Spinal cord (tissue), 10 donors: Measurements from ENCODE around the gene PAK1IP1. TPM values are rescaled to one million over a fixed set of nuclear protein-coding genes. Genes with fewer than 3 reads are reported as not detected.
"Not testable (repeated sequence)": the region's sequence is repeated elsewhere in the genome, so short reads cannot be mapped to it uniquely, and the experiment has no call there.

ENCODE experiments used
- DNase-seq, 6 donors: peaks; one replicate each; pipeline versions ENCODE4 v3.0.0 to v3.0.0-alpha.2; 2013 to 2015; ENCODE audit warnings: low spot score in 6 of 6, low read depth in 4 of 6
- H3K27ac ChIP-seq: one replicate; pipeline ENCODE4 v1.5.1; 2013; ENCODE audit warnings: low read depth, low read length, control low read depth
- H3K27me3 ChIP-seq: one replicate; pipeline ENCODE4 v1.6.1; 2013; ENCODE audit warnings: low read length; ENCODE audit not compliant: control insufficient read depth, insufficient read depth
- H3K36me3 ChIP-seq: one replicate; pipeline ENCODE4 v1.6.1; 2013; ENCODE audit warnings: low read length; ENCODE audit not compliant: control insufficient read depth, insufficient read depth
- H3K4me1 ChIP-seq: one replicate; pipeline ENCODE4 v1.6.1; 2013; ENCODE audit warnings: low read length; ENCODE audit not compliant: control insufficient read depth, insufficient read depth
- H3K4me3 ChIP-seq: one replicate; pipeline ENCODE4 v1.5.1; 2013; ENCODE audit warnings: low read depth, low read length, control low read depth
- H3K9me3 ChIP-seq: one replicate; pipeline ENCODE4 v1.6.1; 2013; ENCODE audit warnings: low read length; ENCODE audit not compliant: control insufficient read depth, insufficient read depth
- WGBS: methylation state at CpG from one replicate; pipeline ENCODE4 v1.1.5; 2013; ENCODE audit warnings: missing lambda C conversion rate; ENCODE audit not compliant: insufficient coverage; 5-methylcytosine and 5-hydroxymethylcytosine counted together
- long read RNA-seq, 4 donors: transcript quantifications; one replicate each; lab custom pipeline, GENCODE V29; 2026
- polyA plus RNA-seq, 2 donors: library from polyadenylated mRNA; unstranded; fragments of 120-200 nt; gene quantifications; one replicate each; pipeline ENCODE4 v1.2.1, GENCODE V29; 2013; ENCODE audit not compliant: insufficient read length in 2 of 2
- total RNA-seq, 2 donors: library from RNA; depleted of rRNA in 1 of 2; stranded (reverse); fragments of 120-200 nt in 1 of 2; fragments of >200 nt in 1 of 2; gene quantifications; one replicate each; pipeline versions ENCODE4 v1.2.3 to v1.2.4, GENCODE V29; 2013 to 2014
- donor health status: healthy.

Gene PAK1IP1
- total RNA-seq (10 to 100 TPM; 21.1 to 23.4 TPM), polyA plus RNA-seq (10 to 100 TPM; 19.9 to 20.6 TPM)
- long read RNA-seq, donor 1, transcript PAK1IP1-201 (10 exons, 1,800 nt): major isoform, 12 of 12 reads
- long read RNA-seq, donor 1, partial matches to known transcripts: 0 of 12 reads
- long read RNA-seq, donor 1, other reads (novel, unspliced or antisense): 0 of 12 reads
- long read RNA-seq, donor 2, partial matches to known transcripts: 0 of 2 reads
- long read RNA-seq, donor 2, other reads (novel, unspliced or antisense): 0 of 2 reads
- long read RNA-seq, donor 3, transcript PAK1IP1-201 (10 exons, 1,800 nt): major isoform, 11 of 11 reads
- long read RNA-seq, donor 3, partial matches to known transcripts: 0 of 11 reads
- long read RNA-seq, donor 3, other reads (novel, unspliced or antisense): 0 of 11 reads
- long read RNA-seq, donor 4, transcript PAK1IP1-201 (10 exons, 1,800 nt): major isoform, 10 of 10 reads
- long read RNA-seq, donor 4, partial matches to known transcripts: 0 of 10 reads
- long read RNA-seq, donor 4, other reads (novel, unspliced or antisense): 0 of 10 reads

DNA sequence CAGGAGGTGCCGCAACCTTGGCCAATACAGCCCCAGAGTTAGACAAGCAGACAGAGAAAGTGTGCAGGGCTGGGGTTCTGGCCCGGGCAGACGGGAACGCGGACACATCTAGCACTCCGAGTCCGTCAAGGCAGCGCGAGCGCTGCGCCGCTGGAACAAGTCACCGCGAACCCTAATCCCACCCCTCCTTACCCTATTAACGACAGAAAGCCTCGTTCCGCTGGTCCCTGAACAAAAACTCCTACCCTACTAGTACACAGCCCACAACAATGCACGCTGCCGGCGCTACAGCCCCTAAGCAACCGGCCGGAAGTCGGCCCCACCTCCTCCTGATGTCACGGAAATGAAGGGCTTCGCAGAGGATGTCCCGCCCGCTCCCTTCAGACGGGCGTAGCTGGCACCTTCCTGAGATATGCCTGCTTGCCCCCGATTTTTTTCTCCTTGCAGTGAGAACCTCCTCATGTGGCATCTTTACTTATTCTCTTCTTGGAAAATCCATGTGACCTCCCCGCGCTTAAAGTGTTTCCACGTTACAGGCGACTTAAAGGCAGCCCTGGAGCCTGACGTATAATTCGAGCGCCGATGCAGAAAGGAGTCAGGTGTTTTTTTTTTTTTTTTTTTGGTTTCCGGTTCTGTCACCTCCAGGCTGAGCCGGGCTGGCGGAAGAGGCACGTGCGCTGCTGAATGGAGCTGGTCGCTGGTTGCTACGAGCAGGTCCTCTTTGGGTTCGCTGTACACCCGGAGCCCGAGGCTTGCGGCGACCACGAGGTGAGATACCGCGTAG is at the start of gene PAK1IP1, which contains the start of gene C6orf52:
PAK1IP1 (plus strand) TSS at position 671 of the 784 bp plus-strand sequence; CDS start at position 685, 14 bp downstream.
C6orf52 (minus strand) TSS at position 315 of the 784 bp plus-strand sequence. CDS start 7,066 bp downstream, outside the sequence.
- WGBS: 0% methylated on average over 51 of the region's 53 CpGs
- H3K4me1 ChIP-seq: peaks cover 11% of the 10 kb centered on the region
- DNase-seq: peak; percentile 85 to 99 (median 96)

GRCh38 chr6:10655508-10656055 is 39.2 kb upstream of the PAK1IP1 start:
- Histone ChIP-seq H3K9me3 (no peaks in the 10 kb centered on the region), H3K27ac (no peak overlapping the region), H3K36me3 (no peaks in the 10 kb centered on the region), H3K27me3 (no peaks in the 10 kb centered on the region), H3K4me3 (no peak overlapping the region), H3K4me1 (no peaks in the 10 kb centered on the region)
- WGBS: 87% methylated on average over 9 of the region's 12 CpGs
- DNase-seq: no peak

More for the DNA sequence above, at the start of gene PAK1IP1, which contains the start of gene C6orf52:
- H3K27ac ChIP-seq: peak within 1 kb of the TSS; percentile 91
- H3K36me3 ChIP-seq: peaks cover 16% of the 10 kb centered on the region
- no peaks in the 10 kb centered on the region for H3K9me3 ChIP-seq
- peak within 1 kb of the TSS; percentile 73 for H3K4me3 ChIP-seq
- H3K27me3 ChIP-seq: no peaks in the 10 kb centered on the region

DNA sequence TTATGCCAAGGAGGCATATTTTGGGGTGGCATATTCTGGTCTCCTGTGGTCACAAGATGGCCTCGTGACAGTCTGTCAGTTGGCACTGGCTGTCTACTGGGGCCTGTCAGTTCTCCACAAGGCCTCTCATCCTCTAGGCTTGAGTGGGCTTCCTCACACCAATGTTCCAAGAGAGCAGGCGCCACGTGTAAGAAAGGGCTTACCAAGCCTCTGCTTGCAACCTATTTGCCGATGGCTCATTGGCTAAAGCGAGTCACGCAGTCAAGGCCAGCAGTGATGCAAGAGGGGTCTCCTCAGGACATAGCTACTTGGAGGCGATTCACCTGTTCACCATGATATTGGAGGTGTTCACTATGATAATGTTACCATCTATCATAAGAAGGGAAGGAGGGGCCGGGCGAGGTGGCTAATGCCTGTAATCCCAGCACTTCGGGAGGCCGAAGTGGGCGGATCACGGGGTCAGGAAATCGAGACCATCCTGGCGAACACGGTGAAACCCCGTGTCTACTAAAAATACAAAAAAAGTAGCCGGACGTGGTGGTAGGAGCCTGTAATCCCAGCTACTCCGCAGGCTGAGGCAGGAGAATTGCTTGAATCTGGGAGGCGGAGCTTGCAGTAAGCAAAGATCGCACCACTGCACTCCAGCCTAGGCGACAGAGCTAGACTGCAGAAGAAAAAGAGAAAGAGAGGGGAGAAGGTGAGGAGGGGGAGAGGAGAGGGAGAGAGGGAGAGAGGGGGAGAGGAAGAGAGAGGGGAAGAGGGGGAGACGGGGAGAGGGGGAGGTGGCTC is 35.7 kb upstream of the PAK1IP1 start:
- Histone ChIP-seq H3K9me3 (no peaks in the 10 kb centered on the region), H3K36me3 (no peaks in the 10 kb centered on the region), H3K4me1 (no peaks in the 10 kb centered on the region), H3K27me3 (no peaks in the 10 kb centered on the region), H3K4me3 (no peak overlapping the region), H3K27ac (no peak overlapping the region)
- peak in 1 of 6 donors; percentile 1 for DNase-seq
- WGBS: 91% methylated on average over 23 of the region's 24 CpGs

DNA sequence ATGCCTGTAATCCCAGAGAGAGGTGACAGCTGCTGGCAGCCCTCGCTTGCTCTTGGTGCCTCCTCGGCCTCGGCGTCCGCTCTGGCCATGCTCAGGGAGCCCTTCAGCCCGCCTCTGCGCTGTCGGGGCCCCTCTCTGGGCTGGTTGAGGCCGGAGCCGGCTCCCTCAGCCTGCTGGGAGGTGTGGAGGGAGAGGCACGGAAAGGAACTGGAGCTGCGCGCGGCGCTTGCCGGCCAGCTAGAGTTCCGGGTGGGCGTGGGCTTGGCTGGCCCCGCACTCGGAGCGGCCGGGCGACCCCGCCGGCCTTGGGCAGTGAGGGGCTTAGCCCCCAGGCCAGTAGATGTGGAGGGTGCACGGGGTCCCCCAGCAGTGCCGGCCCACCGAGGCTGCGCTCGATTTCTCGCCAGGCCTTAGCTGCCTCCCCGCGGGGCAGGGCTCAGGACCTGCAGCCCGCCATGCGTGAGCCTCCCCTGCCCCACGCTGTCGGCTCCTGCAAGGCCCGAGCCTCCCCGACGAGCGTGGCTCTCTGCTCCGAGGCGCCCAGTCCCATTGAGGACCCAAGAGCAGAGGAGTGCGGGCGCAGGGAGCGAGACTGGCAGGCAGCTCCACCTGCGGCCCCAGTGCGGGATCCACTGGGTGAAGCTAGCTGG is 34.9 kb upstream of the PAK1IP1 start:
- H3K27me3 ChIP-seq: no peaks in the 10 kb centered on the region
- H3K9me3 ChIP-seq: no peaks in the 10 kb centered on the region
- H3K4me1 ChIP-seq: no peaks in the 10 kb centered on the region
- no peak overlapping the region for H3K27ac ChIP-seq
- peak overlapping the region; percentile 9 for H3K4me3 ChIP-seq
- no peaks in the 10 kb centered on the region for H3K36me3 ChIP-seq
- 81% methylated on average over 40 of the region's 48 CpGs for WGBS
- no peak for DNase-seq

DNA sequence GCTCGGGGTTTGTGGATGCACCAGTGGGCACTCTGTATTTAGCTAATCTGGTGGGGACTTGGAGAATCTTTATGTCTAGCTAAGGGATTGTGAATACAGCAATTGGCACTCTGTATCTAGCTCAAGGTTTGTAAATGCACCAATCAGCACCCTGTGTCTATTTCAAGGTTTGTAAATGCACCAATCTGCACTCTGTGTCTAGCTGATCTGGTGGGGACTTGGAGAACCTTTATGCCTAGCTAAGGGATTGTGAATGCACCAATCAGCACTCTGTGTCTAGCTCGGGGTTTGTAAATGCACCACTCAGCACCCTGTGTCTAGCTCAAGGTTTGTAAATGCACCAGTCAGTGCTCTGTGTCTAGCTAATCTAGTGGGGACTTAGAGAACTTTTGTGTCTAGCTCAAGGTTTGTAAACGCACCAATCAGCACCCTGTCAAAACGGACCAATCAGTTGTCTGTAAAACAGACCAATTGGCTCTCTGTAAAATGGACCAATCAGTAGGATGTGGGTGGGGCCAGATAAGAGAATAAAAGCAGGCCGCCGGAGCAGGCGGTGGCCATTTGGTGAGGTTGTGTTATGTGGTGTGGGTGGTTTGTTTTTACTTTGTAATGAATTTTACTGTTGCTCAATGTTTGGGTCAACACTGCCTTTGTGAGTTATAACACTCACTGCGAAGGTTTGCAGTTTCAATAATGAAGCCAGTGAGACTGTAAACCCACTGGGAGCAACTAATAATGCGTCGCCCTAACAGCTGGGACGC is 34.2 kb upstream of the PAK1IP1 start:
- not testable (repeated sequence) for H3K9me3 ChIP-seq, H3K36me3 ChIP-seq, DNase-seq, H3K27me3 ChIP-seq, H3K4me1 ChIP-seq, H3K4me3 ChIP-seq, H3K27ac ChIP-seq
- WGBS: 93% methylated on average over 11 of the region's 11 CpGs

- no peaks in the 10 kb centered on the region for H3K9me3 ChIP-seq
- no peak overlapping the region for H3K4me3 ChIP-seq
- WGBS: 97% methylated on average over 8 of the region's 8 CpGs
- DNase-seq: no peak
- no peak overlapping the region for H3K27ac ChIP-seq
- H3K4me1 ChIP-seq: no peaks in the 10 kb centered on the region
- no peaks in the 10 kb centered on the region for H3K36me3 ChIP-seq
- H3K27me3 ChIP-seq: no peaks in the 10 kb centered on the region
These were observed 32.6 kb upstream of the PAK1IP1 start for GRCh38 chr6:10662207-10662606.

DNA sequence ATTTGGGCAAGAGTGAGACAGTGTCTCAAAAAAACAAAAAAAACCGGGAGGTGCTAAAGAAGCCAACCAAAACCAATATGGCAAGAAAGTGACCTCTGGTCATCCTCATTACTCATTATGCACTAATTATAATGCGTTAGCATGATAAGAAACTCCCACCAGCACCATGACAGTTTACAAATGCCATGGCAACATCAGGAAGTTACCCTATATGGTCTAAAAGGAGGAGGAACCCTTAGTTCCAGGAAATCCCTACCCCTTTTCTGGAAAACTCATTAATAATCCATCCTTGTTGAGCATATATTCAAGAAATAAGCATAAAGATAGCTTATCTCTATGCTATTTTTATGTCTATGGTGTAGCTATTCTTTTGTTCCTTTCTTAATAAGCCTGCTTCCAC is 32.0 kb upstream of the PAK1IP1 start:
- 100% methylated on average over 1 of the region's 2 CpGs for WGBS

GRCh38 chr6:10665595-10665994 is 29.2 kb upstream of the PAK1IP1 start:
- not testable (repeated sequence) for H3K9me3 ChIP-seq, DNase-seq, H3K4me1 ChIP-seq, H3K4me3 ChIP-seq, H3K27me3 ChIP-seq, H3K36me3 ChIP-seq, H3K27ac ChIP-seq
- no CpG with 5 or more reads among the region's 1 CpG for WGBS

More for the DNA sequence above, 32.0 kb upstream of the PAK1IP1 start:
- DNase-seq: no peak
- no peaks in the 10 kb centered on the region for H3K4me1 ChIP-seq
- H3K27ac ChIP-seq: no peak overlapping the region
- H3K9me3 ChIP-seq: no peaks in the 10 kb centered on the region
- H3K36me3 ChIP-seq: no peaks in the 10 kb centered on the region
- H3K27me3 ChIP-seq: no peaks in the 10 kb centered on the region
- H3K4me3 ChIP-seq: no peak overlapping the region
